Osteoblast (primary cell): ENCODE data around the gene WFIKKN1. TPM values are rescaled to one million over a fixed set of nuclear protein-coding genes. Genes with fewer than 3 reads are reported as not detected.
A peak's percentile ranks its signal among the peaks of the same experiment; 100 is the strongest.

Source experiments
- DNase-seq: peaks from one replicate; pipeline ENCODE4 v3.0.0; 2011; ENCODE audit warnings: low spot score, mixed read lengths; ENCODE audit not compliant: insufficient read length; ENCODE audit errors: missing footprints
- H2AFZ ChIP-seq: 2 replicates; pipeline ENCODE4 v1.6.0; 2011; ENCODE audit warnings: mild to moderate bottlenecking, low read length
- H3K27ac ChIP-seq: 2 replicates; pipeline ENCODE4 v1.5.1; 2011; ENCODE audit warnings: mild to moderate bottlenecking, low read depth, low read length, moderate library complexity
- H3K27me3 ChIP-seq: 2 replicates; pipeline ENCODE4 v1.6.0; 2012; ENCODE audit warnings: mild to moderate bottlenecking, control low read depth, inconsistent platforms, low read length, moderate library complexity; ENCODE audit not compliant: insufficient read depth
- H3K36me3 ChIP-seq: 2 replicates; pipeline ENCODE4 v1.5.1; 2011; ENCODE audit warnings: mild to moderate bottlenecking, low read length, control low read depth, moderate library complexity; ENCODE audit not compliant: insufficient read depth
- H3K4me1 ChIP-seq: 2 replicates; pipeline ENCODE4 v1.5.1; 2011; ENCODE audit warnings: mild to moderate bottlenecking, low read length, control low read depth, moderate library complexity; ENCODE audit not compliant: insufficient read depth
- H3K4me2 ChIP-seq: 2 replicates; pipeline ENCODE4 v1.6.0; 2011; ENCODE audit warnings: mild to moderate bottlenecking, low read length; ENCODE audit not compliant: insufficient read depth
- H3K4me3 ChIP-seq: fragments of 200-600 bp; sonication (generic); 3 replicates; pipeline ENCODE4 v1.5.1; 2012; ENCODE audit warnings: mild to moderate bottlenecking, low read length, inconsistent platforms; ENCODE audit not compliant: insufficient read depth
- H3K79me2 ChIP-seq: 2 replicates; pipeline ENCODE4 v1.6.0; 2012; ENCODE audit warnings: mild to moderate bottlenecking, low read length, control low read depth, inconsistent platforms; ENCODE audit not compliant: insufficient read depth
- H3K9me3 ChIP-seq: 2 replicates; pipeline ENCODE4 v1.5.1; 2011; ENCODE audit warnings: low read depth, low read length, control low read depth
- H4K20me1 ChIP-seq: 2 replicates; pipeline ENCODE4 v1.6.0; 2012; ENCODE audit warnings: mild to moderate bottlenecking, low read length, control low read depth; ENCODE audit not compliant: insufficient read depth
- CTCF ChIP-seq: IDR thresholded peaks from 2 replicates; pipeline ENCODE4 v1.5.1; 2011; ENCODE audit warnings: mild to moderate bottlenecking, low read depth, low read length, moderate library complexity; ENCODE audit errors: extremely low read depth
- total RNA-seq: library from RNA; depleted of rRNA; stranded (reverse); fragments of >200 nt; gene quantifications from 2 replicates; pipeline ENCODE4 v1.2.3, GENCODE V29; 2012

WFIKKN1 gene
- total RNA-seq, 1 donor = 0.36 TPM

- Histone ChIP-seq H3K27ac (no peak overlapping the region), H4K20me1 (peaks cover 4% of the 10 kb centered on the region), H2AFZ (no peak overlapping the region), H3K4me1 (peaks cover 6% of the 10 kb centered on the region), H3K9me3 (no peaks in the 10 kb centered on the region), H3K36me3 (no peaks in the 10 kb centered on the region), H3K79me2 (peaks cover 14% of the 10 kb centered on the region), H3K4me3 (no peak overlapping the region), H3K27me3 (no peaks in the 10 kb centered on the region), H3K4me2 (no peak overlapping the region)
- DNase-seq = no peak
- no peak for TF ChIP-seq CTCF
These were observed 3.4 kb downstream of the WFIKKN1 start for GRCh38 chr16:634051-634670.

DNA sequence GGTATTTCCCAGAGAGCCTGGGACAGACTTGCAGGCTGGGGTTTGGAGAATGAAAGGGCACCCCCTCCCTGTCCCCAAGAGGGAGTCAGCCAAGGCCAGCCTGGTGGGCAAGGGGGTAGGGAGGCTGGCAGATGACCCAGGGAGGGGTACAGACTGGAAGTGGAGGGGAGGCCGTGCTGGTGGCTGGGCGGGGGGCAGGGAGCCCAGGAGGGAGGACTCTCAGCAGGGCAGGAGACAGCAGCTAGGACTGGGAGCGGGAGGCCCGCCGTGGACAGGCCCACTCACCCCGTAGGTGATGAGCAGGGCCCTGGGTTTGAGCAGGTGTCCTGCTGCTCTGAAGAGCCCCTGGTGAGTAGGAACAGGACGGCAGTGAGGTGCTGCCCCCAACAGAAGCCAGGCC lies 4.2 kb downstream of the WFIKKN1 start:
- peak overlapping the region; percentile 98 for H3K4me2 ChIP-seq
- H3K4me3 ChIP-seq = peak overlapping the region; percentile 90
- H3K36me3 ChIP-seq = no peaks in the 10 kb centered on the region
- no peaks in the 10 kb centered on the region for H3K9me3 ChIP-seq
- H4K20me1 ChIP-seq = peaks cover 4% of the 10 kb centered on the region
- H3K79me2 ChIP-seq = peaks cover 14% of the 10 kb centered on the region
- H3K4me1 ChIP-seq = peaks cover 6% of the 10 kb centered on the region
- TF ChIP-seq CTCF = no peak
- H3K27ac ChIP-seq = no peak overlapping the region
- DNase-seq = no peak
- no peak overlapping the region for H2AFZ ChIP-seq
- no peaks in the 10 kb centered on the region for H3K27me3 ChIP-seq

DNA sequence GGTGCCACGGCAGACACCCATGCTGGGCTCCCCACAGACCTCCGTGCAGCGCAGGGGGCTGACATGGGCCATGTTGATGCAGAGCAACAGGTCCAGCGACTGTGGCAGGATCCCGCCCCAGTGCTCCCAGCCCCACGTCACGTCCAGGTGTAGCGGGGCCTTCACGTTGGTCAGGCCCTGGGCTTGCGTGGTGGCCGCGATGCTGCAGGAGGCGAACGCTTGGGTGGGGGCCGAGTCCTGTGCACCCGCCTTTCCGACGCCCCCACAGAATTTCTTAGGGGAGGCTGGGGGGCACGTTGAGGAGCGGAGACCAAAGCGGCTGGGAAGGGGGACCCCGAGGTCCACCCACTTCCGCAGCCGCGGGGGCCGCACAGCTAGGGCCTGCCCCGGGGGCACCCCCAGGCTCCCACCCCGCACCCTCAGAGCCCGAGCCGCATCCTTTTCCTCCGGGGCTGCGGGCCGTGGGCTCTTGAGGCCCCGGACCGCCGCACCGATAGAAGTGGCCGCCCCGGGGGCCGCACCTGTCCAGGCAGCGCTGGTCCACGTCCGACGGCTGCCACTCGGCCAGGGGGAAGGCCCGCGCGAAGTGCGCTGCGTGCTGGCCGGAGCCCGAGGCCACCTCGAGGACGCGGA lies 4.9 kb downstream of the WFIKKN1 start:
- Histone ChIP-seq H4K20me1 (peaks cover 4% of the 10 kb centered on the region), H3K9me3 (no peaks in the 10 kb centered on the region), H3K36me3 (no peaks in the 10 kb centered on the region), H3K4me2 (peak overlapping the region; percentile 98), H3K4me3 (peak overlapping the region; percentile 90), H2AFZ (peak overlapping the region; percentile 78), H3K27me3 (no peaks in the 10 kb centered on the region), H3K4me1 (peaks cover 6% of the 10 kb centered on the region), H3K79me2 (peaks cover 14% of the 10 kb centered on the region), H3K27ac (peak overlapping the region; percentile 86)
- DNase-seq = peak; percentile 93
- TF ChIP-seq CTCF = no peak
